Measurements from ENCODE around the gene NDC1. TPM values are rescaled to one million over a fixed set of nuclear protein-coding genes. Genes with fewer than 3 reads are reported as not detected.
A peak's percentile ranks its signal among the peaks of the same experiment; 100 is the strongest.

NDC1 gene
- total and polyA plus RNA-seq, 2 of the 4 experiments (the other 2 are of a cell fraction): 11.8 to 33.9 TPM

DNA sequence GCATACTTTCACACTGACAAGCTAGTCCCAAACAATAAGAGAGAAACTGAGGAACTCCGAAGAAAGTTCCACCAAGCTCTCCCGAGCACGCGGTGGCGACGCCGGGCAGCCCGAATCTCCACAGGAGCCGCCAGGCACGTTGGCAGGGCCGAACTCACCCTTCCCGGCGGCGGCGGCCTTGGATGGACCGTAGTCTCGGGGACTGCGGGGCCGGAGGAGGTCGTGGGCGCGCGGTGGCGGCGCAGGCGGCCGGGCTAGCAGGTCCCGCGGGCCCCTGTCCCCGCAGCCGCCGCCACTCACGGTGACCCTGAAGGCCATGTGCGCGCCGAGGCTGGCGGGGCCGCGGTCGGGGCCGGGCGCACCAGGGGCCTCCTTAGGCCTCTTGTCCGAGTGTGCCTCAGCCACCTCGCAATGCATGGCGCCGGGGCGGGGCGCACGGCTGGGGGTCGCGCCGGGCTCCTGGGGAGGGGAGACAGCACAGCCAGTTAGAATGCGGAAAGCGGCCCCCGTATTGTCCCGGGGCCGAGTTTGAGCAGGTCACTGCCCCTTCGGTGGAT, 100.4 kb downstream of the NDC1 start:
- Histone ChIP-seq H3K14ac (replicated peaks; ENCODE audit: low read depth, low read length) (0 out of 2 replicates have a peak overlapping the region, but pooled peaks have one; percentile 51), H2BK120ac (ENCODE audit: low read depth, low read length) (peak overlapping the region; percentile 30; the same call in 1 of the 2 replicates), H4K5ac (ENCODE audit: low read depth, low read length) (no peak overlapping the region; the same call in 1 of the 2 replicates), H3K56ac (ENCODE audit: extremely low read depth, insufficient read depth, low read length) (0 out of 2 replicates have a peak overlapping the region, but pooled peaks have one; percentile 8), H2BK20ac (ENCODE audit: low read depth, low read length) (no peak overlapping the region), H3K23ac (ENCODE audit: low read depth, low read length) (peak overlapping the region; percentile 82), H3K9ac (ENCODE audit: low read depth, low read length) (peak overlapping the region; percentile 50), H3K4me2 (ENCODE audit: low read depth, low read length) (peak overlapping the region; percentile 77), H3K27ac (ENCODE audit: insufficient read depth, low read length) (peak overlapping the region; percentile 13; the same call in 1 of the 2 replicates), H2BK15ac (ENCODE audit: low read depth, low read length) (no peak overlapping the region), H3K4ac (ENCODE audit: low read depth, low read length) (peak overlapping the region; percentile 62), H3K18ac (ENCODE audit: low read depth, low read length) (no peak overlapping the region; the same call in 1 of the 2 replicates), H3K9me3 (ENCODE audit: control insufficient read depth, insufficient read depth, low read length) (no peaks in the 10 kb centered on the region), H2AFZ (replicated peaks; ENCODE audit: low read length, poor library complexity) (peak overlapping the region; percentile 93), H2BK5ac (ENCODE audit: low read depth, low read length, poor library complexity, severe bottlenecking) (no peak overlapping the region), H3K27me3 (ENCODE audit: control insufficient read depth, insufficient read depth, low read length) (no peaks in the 10 kb centered on the region), H4K91ac (ENCODE audit: insufficient read depth, low read depth, low read length) (no peak overlapping the region; the same call in 1 of the 2 replicates), H3K4me3 (ENCODE audit: insufficient read depth, low read depth, low read length) (peak overlapping the region; percentile 66), H4K20me1 (ENCODE audit: insufficient read depth, low read length) (0 out of 2 replicates have a peak, but pooled peaks cover 4% of the 10 kb centered on the region), H3K4me1 (ENCODE audit: control insufficient read depth, insufficient read depth, low read length) (peaks cover 39% of the 10 kb centered on the region), H3K36me3 (ENCODE audit: control insufficient read depth, insufficient read depth, low read length) (no peaks in the 10 kb centered on the region), H3K79me1 (ENCODE audit: low read depth in 1 of 2, low read length in 2 of 2) (peaks cover 13 to 42% of the 10 kb centered on the region in 2 experiments; a peak in 3 of 4 replicates), H3K9me1 (ENCODE audit: insufficient read depth, low read length) (peaks cover 27% of the 10 kb centered on the region), H4K8ac (ENCODE audit: low read depth in 2 of 2, low read length in 2 of 2) (peak overlapping the region in 1 of 2 experiments; percentile 45; a peak in 1 of 4 replicates), H2AK5ac (ENCODE audit: low read depth, low read length) (no peak overlapping the region; the same call in 1 of the 2 replicates), H2AK9ac (replicated peaks; ENCODE audit: low read depth, low read length, poor library complexity) (peak overlapping the region; percentile 34)
- dilution Hi-C loops (cut with HindIII; ENCODE audit: low sequenced_read_pairs, unreplicated experiment): no loop called here
- POLR2A ChIA-PET (ENCODE audit: unreplicated experiment): no interaction called here
- WGBS, 2 experiments (ENCODE audit: extremely low coverage in 2 of 2, insufficient read length in 1 of 2): 12% methylated on average over 43 of the region's 58 CpGs; no CpG with 5 or more reads in 1 of the 2 experiments
- DNase-seq (no peak), ATAC-seq (ENCODE audit: low read depth) (no peak)
- intact Hi-C loops (cut with micrococcal nuclease): no loop called here
- no TSS peak for BruUV-seq (replicated peaks)
- in situ Hi-C loops (cut with MboI; ENCODE audit: low sequenced_read_pairs): no loop called here
- CTCF ChIA-PET: no interaction called here
- no peak for TF ChIP-seq NFE2L2 (IDR thresholded peaks at IDR 0.05; ENCODE audit: low read depth, low read length)
- TF ChIP-seq MAZ (IDR thresholded peaks at IDR 0.05; ENCODE audit: borderline replicate concordance, low read depth, low read length): no peak
- TF ChIP-seq BHLHE40 (IDR thresholded peaks at IDR 0.05; ENCODE audit: low read depth, low read length): no peak
- no peak for TF ChIP-seq RFX5 (IDR thresholded peaks at IDR 0.05; ENCODE audit: low read depth, low read length)
- no peak for TF ChIP-seq POLR2A (IDR thresholded peaks at IDR 0.05; ENCODE audit: low read depth, low read length)
- TF ChIP-seq FOS (IDR thresholded peaks at IDR 0.05; ENCODE audit: low read depth, low read length): no peak
- no peak for TF ChIP-seq RAD21 (IDR thresholded peaks at IDR 0.05; ENCODE audit: low read length)
- no peak for TF ChIP-seq MXI1 (IDR thresholded peaks at IDR 0.05; ENCODE audit: borderline replicate concordance, low read depth, low read length)
- no peak for TF ChIP-seq MAFK (IDR thresholded peaks at IDR 0.05; ENCODE audit: low read depth, low read length)
- TF ChIP-seq ELK1 (IDR thresholded peaks at IDR 0.05; ENCODE audit: borderline replicate concordance, low read depth, low read length): no peak
- TF ChIP-seq, protein P1, sequence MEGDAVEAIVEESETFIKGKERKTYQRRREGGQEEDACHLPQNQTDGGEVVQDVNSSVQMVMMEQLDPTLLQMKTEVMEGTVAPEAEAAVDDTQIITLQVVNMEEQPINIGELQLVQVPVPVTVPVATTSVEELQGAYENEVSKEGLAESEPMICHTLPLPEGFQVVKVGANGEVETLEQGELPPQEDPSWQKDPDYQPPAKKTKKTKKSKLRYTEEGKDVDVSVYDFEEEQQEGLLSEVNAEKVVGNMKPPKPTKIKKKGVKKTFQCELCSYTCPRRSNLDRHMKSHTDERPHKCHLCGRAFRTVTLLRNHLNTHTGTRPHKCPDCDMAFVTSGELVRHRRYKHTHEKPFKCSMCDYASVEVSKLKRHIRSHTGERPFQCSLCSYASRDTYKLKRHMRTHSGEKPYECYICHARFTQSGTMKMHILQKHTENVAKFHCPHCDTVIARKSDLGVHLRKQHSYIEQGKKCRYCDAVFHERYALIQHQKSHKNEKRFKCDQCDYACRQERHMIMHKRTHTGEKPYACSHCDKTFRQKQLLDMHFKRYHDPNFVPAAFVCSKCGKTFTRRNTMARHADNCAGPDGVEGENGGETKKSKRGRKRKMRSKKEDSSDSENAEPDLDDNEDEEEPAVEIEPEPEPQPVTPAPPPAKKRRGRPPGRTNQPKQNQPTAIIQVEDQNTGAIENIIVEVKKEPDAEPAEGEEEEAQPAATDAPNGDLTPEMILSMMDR (conservative IDR thresholded peaks at IDR 0.05; ENCODE audit: low read depth, low read length): no peak
- no peak for TF ChIP-seq SMC3 (IDR thresholded peaks at IDR 0.05; ENCODE audit: low read depth, low read length)
- TF ChIP-seq CHD1 (IDR thresholded peaks at IDR 0.05; ENCODE audit: low read depth, low read length): no peak
- TF ChIP-seq, protein P2, sequence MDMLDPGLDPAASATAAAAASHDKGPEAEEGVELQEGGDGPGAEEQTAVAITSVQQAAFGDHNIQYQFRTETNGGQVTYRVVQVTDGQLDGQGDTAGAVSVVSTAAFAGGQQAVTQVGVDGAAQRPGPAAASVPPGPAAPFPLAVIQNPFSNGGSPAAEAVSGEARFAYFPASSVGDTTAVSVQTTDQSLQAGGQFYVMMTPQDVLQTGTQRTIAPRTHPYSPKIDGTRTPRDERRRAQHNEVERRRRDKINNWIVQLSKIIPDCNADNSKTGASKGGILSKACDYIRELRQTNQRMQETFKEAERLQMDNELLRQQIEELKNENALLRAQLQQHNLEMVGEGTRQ (IDR thresholded peaks at IDR 0.05; ENCODE audit: low read depth, low read length): no peak
- no peak for TF ChIP-seq CEBPB (IDR thresholded peaks at IDR 0.05; ENCODE audit: low read depth, low read length)

All from IMR-90 (cell line).